Stimulated activated CD8-positive, alpha-beta memory T cell treated with anti-CD3 and anti-CD28 coated beads, Interleukin-7, amount 100 ng/mL, for 24 hours (primary cell): ENCODE data around the gene NKIRAS1.
"Not testable (repeated sequence)": the region's sequence is repeated elsewhere in the genome, so short reads cannot be mapped to it uniquely, and the experiment has no call there.

ENCODE experiments used
- DNase-seq: peaks from one replicate; pipeline ENCODE4 v3.0.0-alpha.2; 2020; ENCODE audit warnings: low read depth

NKIRAS1 gene

DNA sequence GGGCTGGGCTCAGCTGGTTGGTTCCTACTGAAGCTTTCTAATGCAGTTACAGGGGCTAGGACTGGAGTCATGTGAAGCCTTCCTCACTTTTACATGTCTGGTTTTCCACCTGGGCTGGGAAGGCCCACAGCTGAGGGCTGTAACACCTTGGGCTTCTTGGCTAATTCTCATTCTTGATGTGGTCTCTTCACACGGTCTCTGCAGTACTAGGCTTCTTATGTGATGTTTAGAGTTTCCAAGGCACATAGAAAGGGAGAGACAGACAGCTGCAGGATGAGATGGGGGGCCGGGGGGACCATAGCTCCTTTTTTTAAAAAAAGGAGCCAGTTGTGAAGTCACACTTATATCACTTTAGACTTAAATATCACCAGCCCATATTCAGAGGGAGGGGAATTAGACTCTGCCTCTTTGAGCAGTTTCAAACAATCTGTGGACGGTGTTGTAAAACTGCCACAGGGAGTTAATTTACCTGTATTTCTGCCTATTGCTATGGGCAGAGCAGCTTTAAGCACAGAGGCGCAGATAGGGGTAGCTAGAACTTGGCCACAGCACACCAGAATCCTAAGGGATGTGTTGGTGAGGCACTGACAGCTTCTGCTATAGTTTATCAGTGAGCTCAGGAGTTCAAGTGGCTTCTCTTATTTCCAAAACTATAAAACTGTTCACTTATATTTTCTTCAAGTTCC is 46.7 kb downstream of the NKIRAS1 start:
- DNase-seq: no peak

DNA sequence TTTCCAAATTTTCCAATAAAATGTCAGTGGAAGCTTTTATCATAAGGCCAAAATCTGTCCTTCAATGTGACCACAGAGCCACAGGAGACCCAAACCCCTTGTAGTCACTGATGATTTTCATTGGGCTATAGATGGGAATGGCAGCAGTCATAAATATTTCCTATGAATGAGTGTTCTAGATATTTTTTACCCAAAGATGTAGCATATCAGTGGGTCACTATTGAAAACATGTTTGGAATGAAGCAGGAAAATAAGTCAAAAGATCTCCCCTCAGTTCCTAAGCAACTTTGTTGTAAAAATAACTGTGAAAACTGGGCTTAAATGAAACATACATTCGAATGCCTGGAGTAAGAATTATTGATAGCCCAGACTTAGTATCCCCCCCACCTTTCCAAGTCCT is 49.0 kb downstream of the NKIRAS1 start:
- DNase-seq: no peak

DNA sequence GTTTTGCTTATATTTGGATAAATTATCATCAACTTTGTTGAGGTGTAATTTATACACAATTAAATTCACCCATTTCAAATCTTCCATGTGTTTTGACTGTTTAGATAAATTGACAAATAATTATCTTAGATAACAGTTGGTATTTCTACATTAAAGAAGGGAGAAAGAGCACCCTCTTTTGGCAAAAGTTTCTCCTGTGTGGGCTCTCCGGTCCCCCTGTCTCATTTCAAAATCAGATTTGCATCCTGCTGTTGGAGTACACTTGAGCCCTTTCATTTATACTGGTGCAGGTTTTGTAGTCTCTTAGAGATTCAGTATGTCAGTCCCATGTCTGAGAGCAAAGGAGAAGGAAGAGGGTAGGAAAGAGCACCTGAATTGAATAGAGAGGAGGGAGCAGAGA is 49.4 kb downstream of the NKIRAS1 start:
- DNase-seq: no peak

DNA sequence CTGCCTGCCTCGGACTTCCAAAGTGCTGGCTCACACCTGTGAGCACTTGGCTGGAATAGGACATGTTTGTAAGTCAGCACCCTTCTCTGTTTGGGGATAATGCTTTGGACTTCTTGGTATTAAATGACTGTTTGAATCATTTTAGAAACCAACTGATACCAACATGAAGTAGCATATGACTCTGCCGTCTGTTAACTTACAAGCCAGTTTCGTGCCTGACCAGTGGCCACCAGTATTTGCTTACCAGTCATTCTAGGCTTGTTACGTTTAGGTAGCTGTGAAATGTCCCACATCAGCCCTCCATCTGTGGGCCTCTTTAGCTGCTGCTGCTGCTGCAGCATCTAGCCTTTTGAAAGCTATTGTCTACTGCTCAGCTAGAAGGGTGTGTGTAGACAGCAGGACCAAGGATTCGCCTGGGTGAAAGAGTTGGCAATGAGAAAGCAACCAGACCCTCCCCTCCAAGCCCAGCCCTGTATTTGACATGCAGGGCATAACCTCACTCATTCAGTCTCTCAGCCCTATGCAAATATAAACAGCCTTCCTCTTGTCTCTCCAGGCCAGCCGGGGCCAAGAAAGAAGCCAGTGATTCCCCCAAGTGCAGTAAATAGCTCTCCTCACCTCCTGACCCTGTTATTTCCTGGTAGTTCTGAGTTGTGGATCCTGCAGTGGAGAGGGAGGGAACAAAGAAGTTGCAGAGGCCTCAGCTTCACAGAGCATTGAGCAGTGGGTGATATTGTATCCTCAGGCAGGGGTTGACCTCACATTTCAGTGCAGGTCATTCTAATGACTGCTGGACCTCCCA is 51.0 kb downstream of the NKIRAS1 start:
- DNase-seq: no peak

DNA sequence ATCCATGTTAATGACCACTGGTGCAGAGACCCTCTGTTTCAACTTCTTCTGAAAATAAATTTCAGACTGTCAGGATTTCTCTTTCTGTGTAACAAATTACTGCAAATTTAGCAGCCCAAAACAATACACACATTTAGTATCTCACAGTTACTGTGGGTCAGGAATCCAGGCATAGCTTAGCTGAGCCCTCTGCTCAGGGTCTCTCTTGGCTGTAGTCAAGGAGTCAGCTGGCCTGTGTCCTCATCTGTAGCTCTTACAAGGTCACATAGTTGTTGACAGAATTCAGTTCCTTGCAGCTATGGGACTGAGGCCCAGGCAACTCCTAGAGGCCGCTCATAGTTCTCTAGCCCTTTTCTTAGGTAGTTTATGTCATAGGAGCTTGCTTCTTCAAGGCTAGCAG is 51.9 kb downstream of the NKIRAS1 start:
- no peak for DNase-seq

DNA sequence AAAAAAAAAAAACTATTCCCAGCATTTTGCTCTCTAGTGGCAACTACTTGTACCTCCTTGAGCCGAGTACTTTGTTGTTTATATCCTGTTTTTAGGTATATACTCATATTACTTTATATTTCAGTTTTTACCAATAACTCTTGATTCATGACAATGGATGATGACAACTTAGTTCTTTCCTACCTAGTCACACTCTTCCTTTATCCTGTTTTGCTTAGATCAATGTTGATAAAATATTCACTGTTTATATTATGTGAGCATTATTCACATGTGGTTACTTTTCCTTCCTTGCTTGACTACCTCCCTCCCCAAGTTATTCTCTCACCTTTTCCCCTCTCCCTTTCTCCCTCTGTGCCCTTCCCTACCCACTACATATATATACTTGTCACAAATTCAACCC is 53.7 kb downstream of the NKIRAS1 start:
- DNase-seq: no peak

DNA sequence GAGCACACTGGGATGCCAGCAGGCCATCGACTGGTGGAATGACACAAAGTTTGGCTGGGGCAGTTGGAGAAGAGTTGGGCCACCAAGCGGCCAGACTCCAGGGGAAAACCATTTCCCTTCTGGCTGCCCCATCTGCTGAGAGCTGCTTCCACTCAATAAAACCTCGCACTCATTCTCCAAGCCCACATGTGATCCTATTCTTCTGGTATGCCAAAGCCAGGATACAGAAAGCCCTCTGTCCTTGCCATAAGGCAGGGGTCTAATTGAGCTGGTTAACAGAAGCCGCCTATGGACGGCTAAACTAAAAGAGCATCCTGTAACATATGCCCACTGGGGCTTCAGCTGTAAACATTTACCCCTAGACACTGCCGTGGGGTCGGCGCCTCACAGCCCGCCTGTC is 55.1 kb downstream of the NKIRAS1 start:
- no peak for DNase-seq

DNA sequence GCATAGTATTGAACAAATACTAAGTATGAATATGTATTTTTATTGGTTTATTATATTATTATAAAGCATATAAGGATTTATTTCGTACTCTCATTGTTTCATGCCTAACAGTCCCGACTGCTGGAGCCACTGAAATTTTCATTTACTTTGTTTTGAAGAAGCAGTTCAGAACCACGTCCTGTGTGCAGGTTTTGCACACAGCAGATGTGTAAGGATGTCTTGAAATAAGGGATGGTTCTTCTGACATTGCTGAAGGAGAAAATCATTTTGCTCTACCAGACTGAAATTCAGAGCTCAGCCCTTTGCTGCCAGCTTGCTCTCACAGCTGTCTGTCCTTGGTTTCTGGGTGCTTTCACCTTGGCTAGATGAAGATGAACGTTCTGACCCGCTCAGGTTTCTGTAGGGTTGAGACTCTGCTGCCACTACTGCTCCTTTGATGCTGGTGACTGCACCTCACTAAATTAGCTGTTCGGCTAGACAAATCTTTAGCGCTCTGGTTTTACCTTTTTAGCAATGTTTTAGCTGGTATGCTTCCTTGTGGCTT is 56.9 kb downstream of the NKIRAS1 start:
- no peak for DNase-seq

DNA sequence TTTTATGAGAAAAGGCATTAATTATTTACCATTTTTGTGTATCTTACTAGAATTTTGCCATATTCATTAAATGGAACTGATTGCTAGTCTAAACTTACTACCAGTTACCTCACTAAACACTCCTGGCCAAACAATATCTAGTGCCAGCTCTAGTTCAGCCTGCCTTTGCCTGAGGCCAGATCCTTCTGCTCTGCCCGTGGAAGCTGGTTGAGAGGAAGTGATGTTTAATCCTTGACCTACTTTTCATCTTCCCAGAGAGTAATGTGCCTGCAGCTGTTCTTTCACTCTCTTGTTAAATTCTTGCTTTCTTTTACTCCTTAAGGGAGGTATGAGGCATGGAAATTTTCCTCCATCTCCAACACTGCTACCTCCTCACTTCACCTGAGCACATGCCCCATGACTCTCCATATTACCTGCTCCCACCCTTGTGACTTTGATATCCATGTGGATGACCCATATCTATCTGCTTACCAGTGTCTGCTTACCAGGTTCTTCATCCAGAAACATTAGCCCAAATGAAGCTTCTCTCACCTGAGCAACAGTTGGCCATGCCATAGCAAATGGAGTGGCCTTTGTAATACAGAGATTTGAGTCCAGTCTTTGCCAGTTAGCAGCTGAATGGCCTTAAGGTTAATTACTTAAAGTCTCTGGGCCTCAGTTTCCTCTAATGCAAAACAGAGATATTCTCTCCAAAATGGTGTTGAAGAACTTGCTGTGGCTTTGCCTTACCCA is 57.6 kb downstream of the NKIRAS1 start:
- no peak for DNase-seq

DNA sequence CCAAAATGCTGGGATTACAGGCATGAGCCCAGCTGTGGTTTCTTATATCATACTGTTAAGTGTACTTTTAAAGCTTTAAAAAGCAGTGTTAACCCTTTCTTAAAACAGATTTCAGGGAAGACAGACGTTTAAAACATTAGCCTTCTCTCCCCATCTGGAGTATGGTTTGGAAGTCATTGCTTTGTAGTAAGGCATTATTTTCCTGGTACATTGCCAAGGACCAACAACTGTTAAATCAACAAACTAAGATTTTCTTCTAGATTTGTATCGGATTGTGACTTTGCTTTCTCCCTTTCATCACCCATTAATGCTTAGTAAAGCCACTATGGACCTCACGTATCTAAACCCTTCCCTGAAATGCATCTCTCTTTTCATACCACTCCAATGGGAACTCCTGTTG is 60.5 kb downstream of the NKIRAS1 start:
- no peak for DNase-seq

DNA sequence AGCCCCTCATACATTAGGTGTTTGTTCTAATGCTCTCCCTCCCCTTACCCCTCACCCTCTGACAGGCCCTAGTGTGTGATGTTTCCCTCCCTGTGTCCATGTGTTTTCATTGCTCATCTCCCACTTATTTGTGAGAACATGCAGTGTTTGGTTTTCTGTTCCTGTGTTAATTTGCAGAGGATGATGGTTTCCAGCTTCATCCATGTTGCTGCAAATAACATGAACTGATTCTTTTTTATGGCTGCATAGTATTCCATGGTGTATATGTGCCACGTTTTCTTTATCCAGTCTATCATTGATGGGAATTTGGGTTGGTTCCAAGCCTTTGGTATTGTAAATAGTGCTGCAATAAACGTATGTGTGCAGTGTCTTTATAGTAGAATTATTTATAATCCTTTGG is 67.3 kb downstream of the NKIRAS1 start:
- not testable (repeated sequence) for DNase-seq

DNA sequence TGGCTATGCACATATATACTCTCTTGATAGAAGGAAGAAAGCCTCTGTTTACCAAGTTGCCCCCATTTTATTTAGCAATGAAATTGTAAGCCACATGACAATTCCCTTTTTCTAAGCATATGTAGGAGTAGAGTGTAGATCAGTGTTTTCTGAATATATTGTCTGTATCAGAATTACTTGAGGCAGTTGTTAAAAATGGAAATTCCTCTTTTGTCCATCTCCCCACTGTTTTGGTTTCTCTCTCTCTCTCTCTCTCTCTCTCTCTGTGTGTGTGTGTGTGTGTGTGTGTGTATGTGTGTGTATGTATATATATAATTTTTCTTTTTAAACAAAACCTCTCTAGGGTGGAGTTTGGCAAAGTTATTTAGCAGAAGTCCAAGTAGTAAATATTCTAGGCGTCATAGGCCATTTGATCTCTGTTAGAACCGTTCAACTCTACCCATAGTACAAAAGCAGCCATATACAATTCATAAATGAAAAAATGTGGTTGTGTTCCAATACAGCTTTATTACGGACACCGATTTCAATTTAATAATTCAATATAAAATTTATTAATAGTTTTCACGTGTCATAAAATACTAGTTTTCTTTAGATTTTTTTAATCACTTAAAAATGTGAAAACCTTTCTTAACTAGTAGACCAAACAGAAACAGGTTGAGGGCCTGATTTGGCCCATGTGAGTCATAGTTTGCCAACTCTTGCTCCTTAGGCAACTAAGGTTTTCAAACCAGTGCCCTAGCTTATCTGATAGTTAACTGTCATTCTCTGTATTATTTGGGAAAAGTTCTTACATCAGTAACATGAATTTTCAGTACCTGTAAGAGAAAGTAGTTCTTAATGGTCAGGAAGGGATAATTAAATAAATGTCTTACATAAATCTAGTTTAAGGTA is 71.2 kb downstream of the NKIRAS1 start:
- no peak for DNase-seq

DNA sequence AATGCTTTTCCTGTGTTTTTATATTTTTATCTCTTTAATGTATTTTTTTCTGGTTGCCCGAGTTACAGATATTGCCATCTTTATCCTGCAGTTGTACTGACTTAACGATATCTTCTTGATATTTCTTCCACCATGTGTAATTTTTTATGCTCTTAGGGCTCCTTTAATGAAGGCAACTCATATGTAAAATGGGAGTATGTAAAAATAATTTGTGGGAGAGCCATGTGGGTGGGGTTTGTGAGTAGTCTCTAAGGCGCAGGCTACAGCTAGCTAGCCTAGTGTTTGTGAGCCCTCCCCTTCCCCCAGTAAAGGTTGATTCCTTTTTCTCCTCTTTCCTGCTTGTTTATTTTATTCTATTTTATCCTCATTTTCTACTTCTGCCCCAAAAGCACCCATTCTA is 72.9 kb downstream of the NKIRAS1 start:
- no peak for DNase-seq
